SK-N-MC (cell line): ENCODE results near the gene FUBP3.

Experiments
- EZH2 ChIP-seq: fragments of 200-600 bp; sonication (generic); IDR thresholded peaks from one replicate; pipeline ENCODE4 v1.6.1; 2017; ENCODE audit warnings: antibody characterized with exemption
- POLR2AphosphoS5 ChIP-seq: IDR thresholded peaks from 2 replicates; pipeline ENCODE4 v1.6.1; 2012; ENCODE audit warnings: mild to moderate bottlenecking, low read depth, low read length, borderline replicate concordance

GRCh38 chr9:130682421-130683121 lies 103.2 kb downstream of the FUBP3 start:
- no peak for TF ChIP-seq EZH2
- no peak for TF ChIP-seq POLR2AphosphoS5
